ENCODE results near the gene SNCAIP. TPM values are rescaled to one million over a fixed set of nuclear protein-coding genes. Genes with fewer than 3 reads are reported as not detected.

Gene SNCAIP
- total RNA-seq, 1 experiment from 2014 or later, result 1.2 TPM

DNA sequence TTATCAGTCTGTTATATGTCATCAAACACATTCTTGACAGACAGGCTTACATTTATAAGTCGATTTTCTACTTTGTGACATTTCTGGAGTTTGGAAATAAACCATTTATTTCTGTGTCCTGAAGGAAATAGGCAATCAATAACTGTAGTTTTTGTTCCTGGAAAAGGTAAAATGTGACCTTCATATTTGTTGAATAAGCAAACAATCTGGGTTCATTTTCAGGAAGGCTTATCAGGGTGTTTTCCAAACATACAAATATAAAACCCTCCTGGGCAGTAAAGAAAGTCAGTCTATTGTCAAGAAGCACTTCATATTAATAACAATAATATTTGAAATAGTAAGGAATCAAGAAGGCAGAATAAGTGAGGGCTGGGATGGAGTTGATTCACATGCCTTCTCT is 195.0 kb downstream of the SNCAIP start:
- ChIA-PET CTCF (no interaction called here), POLR2A (no interaction called here)
- Histone ChIP-seq H3K27me3 (replicated peaks; ENCODE audit: control insufficient read depth, insufficient read depth, low read length) (no peaks in the 10 kb centered on the region; the same call in 1 of the 2 replicates), H3K4me3 (ENCODE audit: low read depth, low read length) (no peak overlapping the region), H3K4me1 (no peaks in the 10 kb centered on the region), H3K36me3 (ENCODE audit: control insufficient read depth, insufficient read depth, low read length) (no peaks in the 10 kb centered on the region), H3K9me3 (no peaks in the 10 kb centered on the region)
- no peak for DNase-seq
- Mint-ChIP-seq H3K27me3 (ENCODE audit: insufficient read depth, unreplicated experiment) (peaks cover 3% of the 10 kb centered on the region), H3K36me3 (ENCODE audit: insufficient read depth, unreplicated experiment) (no peaks in the 10 kb centered on the region), H3K4me3 (ENCODE audit: unreplicated experiment) (no peak overlapping the region), H3K27ac (ENCODE audit: unreplicated experiment) (no peak overlapping the region), H3K9me3 (ENCODE audit: unreplicated experiment) (no peaks in the 10 kb centered on the region), H3K4me1 (ENCODE audit: low read depth, unreplicated experiment) (no peaks in the 10 kb centered on the region)
- BruUV-seq (replicated peaks), result no TSS peak
- intact Hi-C loops (cut with micrococcal nuclease; ENCODE audit: unreplicated experiment), result no loop called here
- TF ChIP-seq, protein P1, sequence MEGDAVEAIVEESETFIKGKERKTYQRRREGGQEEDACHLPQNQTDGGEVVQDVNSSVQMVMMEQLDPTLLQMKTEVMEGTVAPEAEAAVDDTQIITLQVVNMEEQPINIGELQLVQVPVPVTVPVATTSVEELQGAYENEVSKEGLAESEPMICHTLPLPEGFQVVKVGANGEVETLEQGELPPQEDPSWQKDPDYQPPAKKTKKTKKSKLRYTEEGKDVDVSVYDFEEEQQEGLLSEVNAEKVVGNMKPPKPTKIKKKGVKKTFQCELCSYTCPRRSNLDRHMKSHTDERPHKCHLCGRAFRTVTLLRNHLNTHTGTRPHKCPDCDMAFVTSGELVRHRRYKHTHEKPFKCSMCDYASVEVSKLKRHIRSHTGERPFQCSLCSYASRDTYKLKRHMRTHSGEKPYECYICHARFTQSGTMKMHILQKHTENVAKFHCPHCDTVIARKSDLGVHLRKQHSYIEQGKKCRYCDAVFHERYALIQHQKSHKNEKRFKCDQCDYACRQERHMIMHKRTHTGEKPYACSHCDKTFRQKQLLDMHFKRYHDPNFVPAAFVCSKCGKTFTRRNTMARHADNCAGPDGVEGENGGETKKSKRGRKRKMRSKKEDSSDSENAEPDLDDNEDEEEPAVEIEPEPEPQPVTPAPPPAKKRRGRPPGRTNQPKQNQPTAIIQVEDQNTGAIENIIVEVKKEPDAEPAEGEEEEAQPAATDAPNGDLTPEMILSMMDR (IDR thresholded peaks at IDR 0.05; ENCODE audit: insufficient read depth in 1 of 2, low read depth in 1 of 2, low read length in 1 of 2, severe bottlenecking in 1 of 2, unreplicated experiment in 1 of 2), result no peak

DNA sequence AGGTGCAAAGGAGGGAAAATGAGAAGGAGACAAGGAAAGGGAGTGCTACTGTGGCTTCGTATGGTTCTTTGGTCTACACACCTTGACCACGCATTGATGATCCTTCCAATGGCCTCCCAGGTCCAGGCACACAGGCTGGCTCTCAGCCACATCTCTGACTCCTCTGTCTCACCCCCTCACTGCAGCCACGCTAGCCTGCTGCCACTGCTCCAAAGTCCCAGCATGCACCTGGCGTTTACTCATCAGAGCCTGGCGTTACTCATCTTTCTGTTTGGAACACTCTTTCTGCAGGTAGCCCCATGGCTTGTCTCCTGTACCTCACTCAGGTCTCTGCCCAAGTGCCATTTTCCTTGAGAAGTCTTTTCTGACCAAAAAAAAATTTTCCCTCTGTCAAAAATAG is 195.5 kb downstream of the SNCAIP start:
- ChIA-PET CTCF (no interaction called here), POLR2A (no interaction called here)
- H3K4me1 ChIP-seq, result no peaks in the 10 kb centered on the region
- H3K27me3 Mint-ChIP-seq (ENCODE audit: insufficient read depth, unreplicated experiment), result peaks cover 3% of the 10 kb centered on the region
- no peak overlapping the region for H3K4me3 ChIP-seq (ENCODE audit: low read depth, low read length)
- no peak for DNase-seq
- H3K36me3 ChIP-seq (ENCODE audit: control insufficient read depth, insufficient read depth, low read length), result no peaks in the 10 kb centered on the region
- H3K36me3 Mint-ChIP-seq (ENCODE audit: insufficient read depth, unreplicated experiment), result no peaks in the 10 kb centered on the region
- H3K9me3 ChIP-seq, result no peaks in the 10 kb centered on the region
- H3K4me3 Mint-ChIP-seq (ENCODE audit: unreplicated experiment), result no peak overlapping the region
- H3K27ac Mint-ChIP-seq (ENCODE audit: unreplicated experiment), result no peak overlapping the region
- no peaks in the 10 kb centered on the region; the same call in 1 of the 2 replicates for H3K27me3 ChIP-seq (replicated peaks; ENCODE audit: control insufficient read depth, insufficient read depth, low read length)
- H3K4me1 Mint-ChIP-seq (ENCODE audit: low read depth, unreplicated experiment), result no peaks in the 10 kb centered on the region
- BruUV-seq (replicated peaks), result no TSS peak
- TF ChIP-seq, protein P1 (IDR thresholded peaks at IDR 0.05; ENCODE audit: insufficient read depth in 1 of 2, low read depth in 1 of 2, low read length in 1 of 2, severe bottlenecking in 1 of 2, unreplicated experiment in 1 of 2), result no peak
- intact Hi-C loops (cut with micrococcal nuclease; ENCODE audit: unreplicated experiment), result no loop called here
- no peaks in the 10 kb centered on the region for H3K9me3 Mint-ChIP-seq (ENCODE audit: unreplicated experiment)

DNA sequence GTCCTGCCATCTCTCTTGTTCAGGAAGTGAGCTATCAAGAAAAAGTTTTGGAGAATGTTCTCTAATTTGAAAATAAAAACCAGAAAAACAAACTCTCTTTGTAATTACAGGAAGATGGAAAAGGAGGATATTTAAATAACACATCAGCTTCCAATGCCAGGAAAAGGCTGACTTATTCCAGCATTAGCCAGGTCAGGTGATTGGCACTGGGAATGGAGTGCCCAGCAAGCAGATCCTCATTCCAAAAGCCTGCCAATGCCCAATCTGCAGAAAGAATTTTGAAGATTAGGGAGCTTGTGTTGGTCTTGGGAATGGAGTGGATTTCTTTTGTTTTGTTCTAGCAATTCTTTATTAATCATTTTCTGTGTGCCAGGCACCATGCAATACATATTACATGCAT is 196.6 kb downstream of the SNCAIP start:
- CTCF ChIA-PET, result no interaction called here
- Mint-ChIP-seq H3K4me1 (ENCODE audit: low read depth, unreplicated experiment) (no peaks in the 10 kb centered on the region), H3K27ac (ENCODE audit: unreplicated experiment) (no peak overlapping the region), H3K9me3 (ENCODE audit: unreplicated experiment) (no peaks in the 10 kb centered on the region), H3K36me3 (ENCODE audit: insufficient read depth, unreplicated experiment) (no peaks in the 10 kb centered on the region), H3K4me3 (ENCODE audit: unreplicated experiment) (no peak overlapping the region), H3K27me3 (ENCODE audit: insufficient read depth, unreplicated experiment) (peaks cover 3% of the 10 kb centered on the region)
- intact Hi-C loops (cut with micrococcal nuclease; ENCODE audit: unreplicated experiment), result no loop called here
- POLR2A ChIA-PET, result no interaction called here
- no peak overlapping the region for H3K4me3 ChIP-seq (ENCODE audit: low read depth, low read length)
- H3K27me3 ChIP-seq (replicated peaks; ENCODE audit: control insufficient read depth, insufficient read depth, low read length), result no peaks in the 10 kb centered on the region; the same call in 1 of the 2 replicates
- no peaks in the 10 kb centered on the region for H3K4me1 ChIP-seq
- H3K36me3 ChIP-seq (ENCODE audit: control insufficient read depth, insufficient read depth, low read length), result no peaks in the 10 kb centered on the region
- TF ChIP-seq, protein P1 (IDR thresholded peaks at IDR 0.05; ENCODE audit: insufficient read depth in 1 of 2, low read depth in 1 of 2, low read length in 1 of 2, severe bottlenecking in 1 of 2, unreplicated experiment in 1 of 2), result no peak
- no peaks in the 10 kb centered on the region for H3K9me3 ChIP-seq
- no peak for DNase-seq
- no TSS peak for BruUV-seq (replicated peaks)

Other genes with a start within 250 kb of the SNCAIP start
- 4.5 and 4.9 TPM in 2 replicates for gene LOX, start 234.0 kb upstream of the SNCAIP start, total RNA-seq (2022)
- gene ZNF474, start 182.7 kb upstream of the SNCAIP start, total RNA-seq (2022), result not detected in 2 replicates

Measured in Caco-2 (cell line).